IMR-90 (cell line): ENCODE results near the gene NPIPB8. TPM values are rescaled to one million over a fixed set of nuclear protein-coding genes. Genes with fewer than 3 reads are reported as not detected.
"Not testable (repeated sequence)": the region's sequence is repeated elsewhere in the genome, so short reads cannot be mapped to it uniquely, and the experiment has no call there.

Experiments used
- ATAC-seq: fragments of 200-7000 bp; cut with Tn5 transposase; 2 replicates; pipeline ENCODE4 v1.9.1; 2020; ENCODE audit warnings: low read depth, mild to moderate bottlenecking, moderate library complexity
- BruUV-seq: library from RNA; stranded (reverse); fragments of 400-500 nt; replicated peaks from 2 replicates; lab custom pipeline; 2021; lab: Mats Ljungman, UMichigan
- CTCF ChIA-PET: fragments of 300-600 bp; formaldehyde crosslinking; extraction: SDS; loops from one replicate; lab custom pipeline; 2021; ENCODE audit warnings: antibody characterized with exemption; lab: Yijun Ruan, JAX
- POLR2A ChIA-PET: fragments of 300-600 bp; sonication (Branson Sonifier 250); formaldehyde crosslinking; loops from one replicate; lab custom pipeline; 2022; ENCODE audit warnings: antibody characterized with exemption; ENCODE audit not compliant: unreplicated experiment; lab: Charles Lee
- DNase-seq: peaks from one replicate; pipeline ENCODE4 v3.0.0; 2013
- H2AFZ ChIP-seq: replicated peaks from 2 replicates; pipeline ENCODE3; 2013; ENCODE audit warnings: low read length, mild to moderate bottlenecking; ENCODE audit not compliant: poor library complexity
- H2AK5ac ChIP-seq: 2 replicates; pipeline ENCODE4 v1.6.1; 2013; ENCODE audit warnings: low read depth, low read length, inconsistent platforms
- H2AK9ac ChIP-seq: replicated peaks from 2 replicates; pipeline ENCODE3; 2013; ENCODE audit warnings: mild to moderate bottlenecking, low read depth, low read length, moderate library complexity; ENCODE audit not compliant: poor library complexity
- H2BK120ac ChIP-seq: 2 replicates; pipeline ENCODE4 v1.6.1; 2013; ENCODE audit warnings: low read depth, low read length, inconsistent platforms
- H2BK15ac ChIP-seq: 3 replicates; pipeline ENCODE4 v1.6.1; 2013; ENCODE audit warnings: low read depth, low read length, inconsistent platforms
- H2BK20ac ChIP-seq: 2 replicates; pipeline ENCODE4 v1.6.1; 2013; ENCODE audit warnings: low read depth, mild to moderate bottlenecking, inconsistent platforms, low read length, moderate library complexity
- H2BK5ac ChIP-seq: 2 replicates; pipeline ENCODE4 v1.6.1; 2013; ENCODE audit warnings: mild to moderate bottlenecking, low read depth, low read length, inconsistent platforms; ENCODE audit not compliant: poor library complexity, severe bottlenecking
- H3K14ac ChIP-seq: replicated peaks from 2 replicates; pipeline ENCODE4 v1.6.1; 2013; ENCODE audit warnings: low read depth, low read length, inconsistent platforms
- H3K18ac ChIP-seq: 2 replicates; pipeline ENCODE4 v1.6.1; 2013; ENCODE audit warnings: low read depth, low read length, control low read depth
- H3K23ac ChIP-seq: 2 replicates; pipeline ENCODE4 v1.6.1; 2013; ENCODE audit warnings: low read depth, low read length, inconsistent platforms
- H3K27ac ChIP-seq: 2 replicates; pipeline ENCODE4 v1.5.1; 2013; ENCODE audit warnings: mild to moderate bottlenecking, control low read depth, low read length; ENCODE audit not compliant: insufficient read depth
- H3K27me3 ChIP-seq: 2 replicates; pipeline ENCODE4 v1.6.1; 2013; ENCODE audit warnings: low read length; ENCODE audit not compliant: control insufficient read depth, insufficient read depth
- H3K36me3 ChIP-seq: 2 replicates; pipeline ENCODE4 v1.6.1; 2013; ENCODE audit warnings: low read length, mixed read lengths; ENCODE audit not compliant: control insufficient read depth, insufficient read depth
- H3K4ac ChIP-seq: 2 replicates; pipeline ENCODE4 v1.6.1; 2013; ENCODE audit warnings: low read depth, low read length, inconsistent platforms
- H3K4me1 ChIP-seq: 2 replicates; pipeline ENCODE4 v1.6.1; 2013; ENCODE audit warnings: low read length, mixed read lengths; ENCODE audit not compliant: control insufficient read depth, insufficient read depth
- H3K4me2 ChIP-seq: 2 replicates; pipeline ENCODE4 v1.6.1; 2013; ENCODE audit warnings: low read depth, mild to moderate bottlenecking, control low read depth, low read length, moderate library complexity
- H3K4me3 ChIP-seq: 2 replicates; pipeline ENCODE4 v1.5.1; 2013; ENCODE audit warnings: low read depth, mild to moderate bottlenecking, control low read depth, low read length, moderate library complexity; ENCODE audit not compliant: insufficient read depth
- H3K56ac ChIP-seq: 2 replicates; pipeline ENCODE4 v1.6.1; 2013; ENCODE audit warnings: low read length, inconsistent platforms; ENCODE audit not compliant: insufficient read depth; ENCODE audit errors: extremely low read depth
- H3K79me1 ChIP-seq, 2 experiments: 2 replicates each; pipeline ENCODE4 v1.6.1; 2013; ENCODE audit warnings: low read length in 2 of 2, inconsistent platforms in 1 of 2, low read depth in 1 of 2
- H3K9ac ChIP-seq: 2 replicates; pipeline ENCODE4 v1.6.1; 2013; ENCODE audit warnings: low read depth, low read length, control low read depth
- H3K9me1 ChIP-seq: 2 replicates; pipeline ENCODE4 v1.6.1; 2013; ENCODE audit warnings: low read length, inconsistent platforms; ENCODE audit not compliant: insufficient read depth
- H3K9me3 ChIP-seq: 2 replicates; pipeline ENCODE4 v1.6.1; 2013; ENCODE audit warnings: low read length; ENCODE audit not compliant: control insufficient read depth, insufficient read depth
- H4K20me1 ChIP-seq: 2 replicates; pipeline ENCODE4 v1.6.1; 2013; ENCODE audit warnings: low read length, inconsistent platforms; ENCODE audit not compliant: insufficient read depth
- H4K5ac ChIP-seq: 2 replicates; pipeline ENCODE4 v1.6.1; 2013; ENCODE audit warnings: mild to moderate bottlenecking, low read depth, low read length, control low read depth
- H4K8ac ChIP-seq, 2 experiments: 2 replicates each; pipeline ENCODE4 v1.6.1; 2013; ENCODE audit warnings: low read depth in 2 of 2, low read length in 2 of 2, control low read depth in 1 of 2, inconsistent platforms in 1 of 2
- H4K91ac ChIP-seq: 2 replicates; pipeline ENCODE4 v1.6.1; 2013; ENCODE audit warnings: low read depth, low read length, inconsistent platforms; ENCODE audit not compliant: insufficient read depth
- WGBS, 2 experiments: methylation state at CpG; one replicate each; pipeline versions ENCODE4 v1.1.5 to v1.1.7; 2013; ENCODE audit warnings: missing lambda C conversion rate in 2 of 2; ENCODE audit not compliant: insufficient read length in 1 of 2; ENCODE audit errors: extremely low coverage in 2 of 2; 5-methylcytosine and 5-hydroxymethylcytosine counted together
- dilution Hi-C: fragments of 300-500 bp; cut with HindIII; formaldehyde crosslinking; loops from one replicate; pipeline ENCODE4 v1.14.3; 2018; ENCODE audit warnings: low sequenced_read_pairs; ENCODE audit not compliant: unreplicated experiment
- in situ Hi-C: fragments of 300-500 bp; cut with MboI; formaldehyde crosslinking; loops from 3 replicates; pipeline ENCODE4 v1.14.3; 2019; ENCODE audit warnings: low sequenced_read_pairs, inconsistent platforms, mixed read lengths
- intact Hi-C: fragments of 100-400 bp; cut with micrococcal nuclease; formaldehyde crosslinking; loops from 2 replicates; pipeline ENCODE4 v1.10.0; 2022
- polyA plus RNA-seq, 3 experiments: library from polyadenylated mRNA; depleted of rRNA; stranded (reverse); fragments of >200 nt; gene quantifications; 2 replicates each; pipeline ENCODE4 v1.2.3, GENCODE V29; 2012; ENCODE audit warnings: low replicate concordance in 1 of 3
- total RNA-seq: library from RNA; depleted of rRNA; stranded (reverse); fragments of >200 nt; gene quantifications from 2 replicates; pipeline ENCODE4 v1.2.3, GENCODE V29; 2012

Gene NPIPB8
- total and polyA plus RNA-seq, 2 of the 4 experiments (the other 2 are of a cell fraction): not detected

GRCh38 chr16:28599377-28600285 is 38.2 kb upstream of the NPIPB8 start:
- H4K5ac ChIP-seq, H2BK15ac ChIP-seq, BruUV-seq, intact Hi-C loops, H3K79me1 ChIP-seq, H2BK5ac ChIP-seq, H2BK20ac ChIP-seq, H4K20me1 ChIP-seq, DNase-seq, H3K4ac ChIP-seq, H4K91ac ChIP-seq, H2AK9ac ChIP-seq, CTCF ChIA-PET, H3K9ac ChIP-seq, H3K27ac ChIP-seq, H4K8ac ChIP-seq, H3K14ac ChIP-seq, H3K23ac ChIP-seq, H2BK120ac ChIP-seq, H3K18ac ChIP-seq, H2AK5ac ChIP-seq, H3K4me2 ChIP-seq, H2AFZ ChIP-seq, H3K9me1 ChIP-seq, POLR2A ChIA-PET, H3K4me3 ChIP-seq, H3K56ac ChIP-seq, H3K36me3 ChIP-seq, dilution Hi-C loops, H3K9me3 ChIP-seq, H3K4me1 ChIP-seq: not testable (repeated sequence)
- peak; percentile 19; the same call in 1 of the 2 replicates for ATAC-seq
- in situ Hi-C loops: loop anchor here (10.0 kb wide), 1 partner anchor 305 kb away; the partner anchor contains the start of gene SBK1
- H3K27me3 ChIP-seq: peaks cover 21% of the 10 kb centered on the region
- WGBS, 2 experiments: no CpG with 5 or more reads among the region's 17 CpGs

- in situ Hi-C loops: loop anchor here (10.0 kb wide), 1 partner anchor 306 kb away; the partner anchor contains the start of gene SBK1
- POLR2A ChIA-PET, BruUV-seq, intact Hi-C loops, H3K79me1 ChIP-seq, H2BK20ac ChIP-seq, H3K4ac ChIP-seq, H3K18ac ChIP-seq, H3K36me3 ChIP-seq, H2BK15ac ChIP-seq, dilution Hi-C loops, H2AK5ac ChIP-seq, H4K20me1 ChIP-seq, H3K23ac ChIP-seq, H3K4me2 ChIP-seq, H3K4me3 ChIP-seq, H3K14ac ChIP-seq, H4K91ac ChIP-seq, H4K8ac ChIP-seq, H2AK9ac ChIP-seq, H3K27ac ChIP-seq, H4K5ac ChIP-seq, ATAC-seq, H2BK5ac ChIP-seq, H3K9me1 ChIP-seq, H3K9me3 ChIP-seq, H2BK120ac ChIP-seq, H2AFZ ChIP-seq, H3K9ac ChIP-seq, H3K56ac ChIP-seq, H3K4me1 ChIP-seq, DNase-seq, CTCF ChIA-PET: not testable (repeated sequence)
- H3K27me3 ChIP-seq: peaks cover 25% of the 10 kb centered on the region
- no CpG with 5 or more reads among the region's 20 CpGs for WGBS, 2 experiments
Observed at GRCh38 chr16:28600965-28601364, 36.9 kb upstream of the NPIPB8 start.
